K562 (cell line): Measurements from ENCODE around the gene TMEM79. TPM values are rescaled to one million over a fixed set of nuclear protein-coding genes. Genes with fewer than 3 reads are reported as not detected.
A peak's percentile ranks its signal among the peaks of the same experiment; 100 is the strongest.

ENCODE experiments used
- ADNP ChIP-seq: fragments of 200-800 bp; sonication (Bioruptor generic); IDR thresholded peaks from 2 replicates; pipeline ENCODE4 v1.6.1; 2016; ENCODE audit warnings: missing genetic modification characterization, missing compliant biosample characterization
- E2F6 ChIP-seq, 2 experiments: IDR thresholded peaks; 2 replicates each; pipeline ENCODE4 v1.6.1; 2011; ENCODE audit warnings: borderline replicate concordance in 1 of 2, control low read depth in 1 of 2, low read depth in 1 of 2, low read length in 1 of 2, mild to moderate bottlenecking in 1 of 2, mixed read lengths in 1 of 2, moderate library complexity in 1 of 2; ENCODE audit not compliant: insufficient read depth in 1 of 2, insufficient read length in 1 of 2, poor library complexity in 1 of 2, severe bottlenecking in 1 of 2; ENCODE audit errors: extremely low read depth in 1 of 2
- FUS ChIP-seq: fragments of 200-400 bp; formaldehyde crosslinking; optimal IDR thresholded peaks from 2 replicates; pipeline ENCODE3; 2017; ENCODE audit warnings: low read depth, low read length
- HDAC2 ChIP-seq: fragments of 450-650 bp; IDR thresholded peaks from 2 replicates; pipeline ENCODE4 v1.6.1; 2016; ENCODE audit warnings: mild to moderate bottlenecking
- HDAC8 ChIP-seq: fragments of 450-650 bp; IDR thresholded peaks from 2 replicates; pipeline ENCODE4 v1.6.1; 2016; ENCODE audit warnings: mild to moderate bottlenecking, missing genetic modification characterization, moderate library complexity, missing compliant biosample characterization
- KLF1 ChIP-seq: fragments of 450-650 bp; IDR thresholded peaks from 2 replicates; pipeline ENCODE4 v1.6.1; 2016; ENCODE audit warnings: missing genetic modification characterization, missing compliant biosample characterization
- KLF13 ChIP-seq: fragments of 450-650 bp; IDR thresholded peaks from 2 replicates; pipeline ENCODE4 v1.6.1; 2016; ENCODE audit warnings: missing genetic modification characterization, low read depth, mild to moderate bottlenecking, missing compliant biosample characterization, moderate library complexity, borderline replicate concordance
- MCM7 ChIP-seq, 2 experiments: fragments of 450-650 bp; IDR thresholded peaks; 2 replicates each; pipeline ENCODE4 v1.6.1; 2016 to 2018
- MED1 ChIP-seq: sonication (generic); formaldehyde crosslinking; IDR thresholded peaks from 2 replicates; pipeline ENCODE4 v1.8.1; 2023; ENCODE audit warnings: missing genetic modification reagents, borderline replicate concordance
- NUFIP1 ChIP-seq: fragments of 450-650 bp; IDR thresholded peaks from 2 replicates; pipeline ENCODE4 v1.6.1; 2018; ENCODE audit not compliant: partially characterized antibody
- PBX2 ChIP-seq, 2 experiments: IDR thresholded peaks in 1 of 2; conservative IDR thresholded peaks in 1 of 2; 2 replicates each; pipeline ENCODE4 v1.6.1; 2016; ENCODE audit warnings: low read depth in 2 of 2, mild to moderate bottlenecking in 1 of 2, missing compliant biosample characterization in 1 of 2, missing genetic modification characterization in 1 of 2, moderate library complexity in 1 of 2
- POLR2AphosphoS2 ChIP-seq: IDR thresholded peaks from 2 replicates; pipeline ENCODE4 v1.6.1; 2012; ENCODE audit warnings: low read length, improper control_type of control experiment
- POLR2AphosphoS5 ChIP-seq: IDR thresholded peaks from 2 replicates; pipeline ENCODE4 v1.6.1; 2011; ENCODE audit warnings: mild to moderate bottlenecking, low read depth, low read length, moderate library complexity; ENCODE audit not compliant: control insufficient read depth, insufficient read depth
- POLR2B ChIP-seq: fragments of 450-650 bp; IDR thresholded peaks from 2 replicates; pipeline ENCODE4 v1.6.1; 2018; ENCODE audit warnings: low read depth; ENCODE audit not compliant: partially characterized antibody
- POLR3G ChIP-seq: IDR thresholded peaks from 2 replicates; pipeline ENCODE4 v1.6.1; 2011; ENCODE audit not compliant: insufficient read length, insufficient replicate concordance; ENCODE audit errors: extremely low read depth
- PRMT5 ChIP-seq: sonication (generic); formaldehyde crosslinking; IDR thresholded peaks from 2 replicates; pipeline ENCODE4 v1.5.0; 2020; ENCODE audit warnings: missing genetic modification reagents
- RBM15 ChIP-seq: fragments of 200-400 bp; formaldehyde crosslinking; IDR thresholded peaks from 2 replicates; pipeline ENCODE4 v1.6.1; 2018; ENCODE audit warnings: mild to moderate bottlenecking, low read length, moderate library complexity; ENCODE audit not compliant: insufficient read depth
- RFX1 ChIP-seq: fragments of 450-650 bp; IDR thresholded peaks from 2 replicates; pipeline ENCODE4 v1.6.1; 2016; ENCODE audit warnings: mild to moderate bottlenecking, moderate library complexity
- SAFB2 ChIP-seq: fragments of 200-400 bp; formaldehyde crosslinking; IDR thresholded peaks from 2 replicates; pipeline ENCODE4 v1.6.1; 2018; ENCODE audit warnings: borderline replicate concordance, low read length, low read depth, moderate library complexity; ENCODE audit not compliant: severe bottlenecking
- SAP30 ChIP-seq: fragments of 200-600 bp; sonication (generic); IDR thresholded peaks from 2 replicates; pipeline ENCODE4 v1.6.1; 2012; ENCODE audit warnings: borderline replicate concordance, low read depth, mild to moderate bottlenecking, moderate library complexity, low read length, control low read depth, inconsistent platforms; ENCODE audit not compliant: insufficient read depth, poor library complexity, severe bottlenecking
- ZNF384 ChIP-seq: IDR thresholded peaks from 2 replicates; pipeline ENCODE4 v1.6.1; 2012; ENCODE audit warnings: low read depth, low read length, improper control_type of control experiment
- ZNF444 ChIP-seq: fragments of 250-450 bp; sonication (Bioruptor Pico); IDR thresholded peaks from 2 replicates; pipeline ENCODE4 v1.4.0; 2020; ENCODE audit warnings: mild to moderate bottlenecking, moderate library complexity
- ZNF511 ChIP-seq: sonication (generic); formaldehyde crosslinking; IDR thresholded peaks from 2 replicates; pipeline ENCODE4 v1.8.0; 2022; ENCODE audit warnings: mild to moderate bottlenecking, missing genetic modification reagents
- ZNF584 ChIP-seq: fragments of 200-800 bp; sonication (Bioruptor generic); IDR thresholded peaks from 2 replicates; pipeline ENCODE4 v1.6.1; 2016; ENCODE audit warnings: low read depth, mild to moderate bottlenecking, missing genetic modification characterization, missing compliant biosample characterization
- ZNF699 ChIP-seq: fragments of 250-450 bp; sonication (Bioruptor Pico); IDR thresholded peaks from 2 replicates; pipeline ENCODE4 v1.8.0; 2021; ENCODE audit warnings: mild to moderate bottlenecking, moderate library complexity; ENCODE audit not compliant: insufficient replicate concordance
- ZNF830 ChIP-seq: fragments of 250-450 bp; sonication (Bioruptor Pico); IDR thresholded peaks from 2 replicates; pipeline ENCODE4 v1.5.0; 2021; ENCODE audit warnings: mild to moderate bottlenecking
- polyA plus RNA-seq, 8 experiments: library from polyadenylated mRNA; depleted of rRNA in 4 of 8; stranded (reverse) in 5 of 8; unstranded in 3 of 8; fragments of >200 nt; fragmentation: Nextera tagmentation in 2 of 8; fragmentation: Illumina TruSeq in 1 of 8; extraction: Ambion mirVana in 2 of 8; extraction: Trizol in 1 of 8; gene quantifications; 2 replicates each; pipeline versions ENCODE4 v1.2.1 to v1.2.3, GENCODE V29; 2011 to 2014; ENCODE audit warnings: inconsistent platforms in 1 of 8, missing spikeins in 1 of 8
- total RNA-seq, 7 experiments: library from RNA; depleted of rRNA in 6 of 7; stranded (reverse); fragments of >200 nt in 6 of 7; fragmentation: Illumina TruSeq in 2 of 7; extraction: Trizol in 2 of 7; gene quantifications; 2 replicates each; pipeline versions ENCODE4 v1.2.1 to v1.2.3, GENCODE V29; 2011 to 2021; ENCODE audit warnings: low replicate concordance in 1 of 7

The TMEM79 gene
- total and polyA plus RNA-seq, 9 of the 15 experiments (the other 6 are each of a cell fraction or from before 2014, with no cell fraction given), result 0.69 to 6.8 (median 4.0) TPM

- TF ChIP-seq POLR2AphosphoS5 (peak; percentile 16; the same call in 1 of the 2 replicates), SAFB2 (no peak), MED1 (no peak), POLR3G (no peak), ZNF384 (no peak), POLR2B (no peak), POLR2AphosphoS2 (no peak), E2F6 (IDR thresholded peaks at IDR 0.05; ENCODE audit: borderline replicate concordance in 1 of 2, extremely low read depth in 1 of 2, insufficient read depth in 1 of 2, insufficient read length in 1 of 2, low read depth in 1 of 2, low read length in 1 of 2, poor library complexity in 1 of 2, severe bottlenecking in 1 of 2) (no peak), ZNF584 (CRISPR knock-in tag) (no peak), ZNF699 (no peak), PRMT5 (CRISPR knock-in tag) (no peak), FUS (no peak), ZNF444 (CRISPR knock-in tag) (no peak), ADNP (tag) (no peak), NUFIP1 (no peak), HDAC8 (no peak), MCM7 (IDR thresholded peaks at IDR 0.05) (no peak), KLF13 (no peak), ZNF511 (no peak), KLF1 (tag) (no peak), SAP30 (peak; percentile 95), RBM15 (no peak), HDAC2 (peak; percentile 75), PBX2 (CRISPR knock-in tag; IDR thresholded peaks at IDR 0.05; ENCODE audit: low read depth) (no peak), PBX2 (tag; conservative IDR thresholded peaks at IDR 0.05; ENCODE audit: low read depth) (no peak; the same call in 1 of the 2 replicates), RFX1 (no peak), ZNF830 (CRISPR knock-in tag) (no peak)
Measured at GRCh38 chr1:156281281-156281680, 2.8 kb upstream of the TMEM79 start (continued).
